ENCODE results near the gene ZRANB2.

Gene ZRANB2

DNA sequence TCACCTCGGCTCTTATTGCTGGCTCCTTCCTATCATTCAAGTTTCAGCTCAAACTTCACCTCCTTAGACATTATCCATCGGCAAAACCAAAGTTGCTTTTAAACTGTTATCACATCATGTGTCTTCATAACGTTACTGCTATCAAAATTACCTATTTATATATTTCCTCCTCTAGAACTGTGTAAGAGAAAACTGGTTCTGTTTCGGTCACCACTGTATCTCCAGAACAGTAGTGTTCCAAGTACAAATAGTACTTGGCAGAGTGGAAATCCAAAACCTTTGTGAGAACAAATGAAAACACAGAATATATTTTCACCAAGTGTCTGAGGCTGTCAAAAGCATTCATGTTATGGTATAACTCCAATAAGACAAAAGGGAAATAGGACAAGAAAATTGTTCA lies 9.1 kb downstream of the ZRANB2 start:
- H3K4me3 ChIP-seq (ENCODE audit: low read depth, low read length): no peak overlapping the region
- TF ChIP-seq, protein P1, sequence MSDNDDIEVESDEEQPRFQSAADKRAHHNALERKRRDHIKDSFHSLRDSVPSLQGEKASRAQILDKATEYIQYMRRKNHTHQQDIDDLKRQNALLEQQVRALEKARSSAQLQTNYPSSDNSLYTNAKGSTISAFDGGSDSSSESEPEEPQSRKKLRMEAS (IDR thresholded peaks at IDR 0.05; ENCODE audit: low read depth, low read length): no peak
- TF ChIP-seq CTCF (IDR thresholded peaks at IDR 0.05; ENCODE audit: low read depth, low read length): no peak
- no peak for TF ChIP-seq POLR2A (IDR thresholded peaks at IDR 0.05; ENCODE audit: extremely low read depth, insufficient read length)
- no peak for TF ChIP-seq MYC (IDR thresholded peaks at IDR 0.05; ENCODE audit: low read depth, low read length)
- no peak for DNase-seq (ENCODE audit: low read depth)

- DNase-seq (ENCODE audit: low read depth): no peak
- H3K4me3 ChIP-seq (ENCODE audit: low read depth, low read length): no peak overlapping the region
- TF ChIP-seq, protein P1 (IDR thresholded peaks at IDR 0.05; ENCODE audit: low read depth, low read length): no peak
- TF ChIP-seq POLR2A (IDR thresholded peaks at IDR 0.05; ENCODE audit: extremely low read depth, insufficient read length) (no peak), CTCF (IDR thresholded peaks at IDR 0.05; ENCODE audit: low read depth, low read length) (no peak), MYC (IDR thresholded peaks at IDR 0.05; ENCODE audit: low read depth, low read length) (no peak)
Observed at GRCh38 chr1:71068325-71069240, 12.3 kb downstream of the ZRANB2 start.

GRCh38 chr1:71054791-71055190 lies 26.0 kb downstream of the ZRANB2 start:
- no peak overlapping the region for H3K4me3 ChIP-seq (ENCODE audit: low read depth, low read length)
- TF ChIP-seq POLR2A (IDR thresholded peaks at IDR 0.05; ENCODE audit: extremely low read depth, insufficient read length) (no peak), CTCF (IDR thresholded peaks at IDR 0.05; ENCODE audit: low read depth, low read length) (no peak), MYC (IDR thresholded peaks at IDR 0.05; ENCODE audit: low read depth, low read length) (no peak)
- TF ChIP-seq, protein P1 (IDR thresholded peaks at IDR 0.05; ENCODE audit: low read depth, low read length): no peak
- DNase-seq (ENCODE audit: low read depth): no peak

DNA sequence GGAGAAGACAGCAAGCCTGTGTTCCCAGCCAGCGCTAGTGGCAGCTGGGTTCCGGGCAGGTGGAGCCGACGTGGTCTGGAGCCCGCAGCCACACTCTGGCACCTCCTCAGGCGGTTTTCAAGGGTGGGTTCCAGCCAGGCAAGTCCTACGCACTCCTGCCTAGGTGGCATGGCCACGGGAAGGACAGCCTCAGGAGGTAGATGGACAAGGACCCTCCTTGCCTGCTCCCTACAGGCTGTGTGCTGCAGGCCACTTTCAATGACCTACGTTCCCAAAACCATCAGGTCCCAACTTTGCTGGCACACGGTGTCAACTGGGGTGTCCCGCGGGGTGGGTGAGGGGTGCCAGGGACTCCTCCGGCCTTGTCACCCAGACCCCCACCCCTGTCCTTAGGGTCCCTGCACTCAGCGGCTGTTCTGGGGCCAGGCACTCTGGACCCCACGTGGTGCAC lies 26.5 kb downstream of the ZRANB2 start:
- no peak overlapping the region for H3K4me3 ChIP-seq (ENCODE audit: low read depth, low read length)
- TF ChIP-seq CTCF (IDR thresholded peaks at IDR 0.05; ENCODE audit: low read depth, low read length) (no peak), POLR2A (IDR thresholded peaks at IDR 0.05; ENCODE audit: extremely low read depth, insufficient read length) (no peak), MYC (IDR thresholded peaks at IDR 0.05; ENCODE audit: low read depth, low read length) (no peak)
- TF ChIP-seq, protein P1 (IDR thresholded peaks at IDR 0.05; ENCODE audit: low read depth, low read length): no peak
- peak; percentile 13 for DNase-seq (ENCODE audit: low read depth)

GRCh38 chr1:71053758-71054157 lies 27.1 kb downstream of the ZRANB2 start:
- no peak overlapping the region for H3K4me3 ChIP-seq (ENCODE audit: low read depth, low read length)
- no peak for DNase-seq (ENCODE audit: low read depth)
- TF ChIP-seq MYC (IDR thresholded peaks at IDR 0.05; ENCODE audit: low read depth, low read length): no peak
- TF ChIP-seq, protein P1 (IDR thresholded peaks at IDR 0.05; ENCODE audit: low read depth, low read length): no peak

DNA sequence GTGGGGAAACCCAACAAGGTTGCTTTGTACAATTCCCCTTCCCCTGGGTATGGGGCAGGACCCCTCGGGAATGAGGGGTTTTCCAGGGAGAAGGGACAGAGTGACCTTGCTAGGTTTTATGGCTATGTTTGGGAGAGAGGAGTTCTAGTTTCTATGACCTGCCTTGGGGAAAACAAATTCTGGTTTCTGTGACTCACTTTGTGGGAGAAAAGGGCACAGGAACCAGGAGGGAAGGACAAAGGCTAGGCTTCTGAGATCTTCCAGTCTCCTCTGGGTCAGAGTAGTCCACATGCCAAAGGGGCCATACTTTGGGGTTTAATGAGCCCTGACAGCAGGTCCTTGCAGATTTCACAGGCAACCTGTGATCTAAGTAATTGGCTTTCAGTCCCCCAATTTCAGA lies 27.7 kb downstream of the ZRANB2 start:
- H3K4me3 ChIP-seq (ENCODE audit: low read depth, low read length): no peak overlapping the region
- no peak for DNase-seq (ENCODE audit: low read depth)
- TF ChIP-seq MYC (IDR thresholded peaks at IDR 0.05; ENCODE audit: low read depth, low read length): no peak
- TF ChIP-seq, protein P1 (IDR thresholded peaks at IDR 0.05; ENCODE audit: low read depth, low read length): no peak
- no peak for TF ChIP-seq CTCF (IDR thresholded peaks at IDR 0.05; ENCODE audit: low read depth, low read length)
- TF ChIP-seq POLR2A (IDR thresholded peaks at IDR 0.05; ENCODE audit: extremely low read depth, insufficient read length): no peak

Data from NB4 (cell line).